HG02840 (cell line): Measurements from ENCODE around the gene KBTBD12.
"Not testable (repeated sequence)": the region's sequence is repeated elsewhere in the genome, so short reads cannot be mapped to it uniquely, and the experiment has no call there.

ENCODE experiments used
- ATAC-seq: cut with Tn5 transposase; IDR thresholded peaks from one replicate; pipeline ENCODE4 v1.9.1; 2021; ENCODE audit warnings: mild to moderate bottlenecking, moderate library complexity, moderate number of reproducible peaks; ENCODE audit not compliant: unreplicated experiment, low FRiP score

KBTBD12 gene, protein sequence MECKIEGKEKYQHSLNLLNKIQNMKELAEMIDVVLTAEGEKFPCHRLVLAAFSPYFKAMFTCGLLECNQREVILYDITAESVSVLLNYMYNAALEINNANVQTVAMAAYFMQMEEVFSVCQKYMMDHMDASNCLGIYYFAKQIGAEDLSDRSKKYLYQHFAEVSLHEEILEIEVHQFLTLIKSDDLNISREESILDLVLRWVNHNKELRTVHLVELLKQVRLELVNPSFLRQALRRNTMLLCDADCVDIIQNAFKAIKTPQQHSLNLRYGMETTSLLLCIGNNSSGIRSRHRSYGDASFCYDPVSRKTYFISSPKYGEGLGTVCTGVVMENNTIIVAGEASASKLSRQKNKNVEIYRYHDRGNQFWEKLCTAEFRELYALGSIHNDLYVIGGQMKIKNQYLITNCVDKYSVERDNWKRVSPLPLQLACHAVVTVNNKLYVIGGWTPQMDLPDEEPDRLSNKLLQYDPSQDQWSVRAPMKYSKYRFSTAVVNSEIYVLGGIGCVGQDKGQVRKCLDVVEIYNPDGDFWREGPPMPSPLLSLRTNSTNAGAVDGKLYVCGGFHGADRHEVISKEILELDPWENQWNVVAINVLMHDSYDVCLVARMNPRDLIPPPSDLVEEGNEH

DNA sequence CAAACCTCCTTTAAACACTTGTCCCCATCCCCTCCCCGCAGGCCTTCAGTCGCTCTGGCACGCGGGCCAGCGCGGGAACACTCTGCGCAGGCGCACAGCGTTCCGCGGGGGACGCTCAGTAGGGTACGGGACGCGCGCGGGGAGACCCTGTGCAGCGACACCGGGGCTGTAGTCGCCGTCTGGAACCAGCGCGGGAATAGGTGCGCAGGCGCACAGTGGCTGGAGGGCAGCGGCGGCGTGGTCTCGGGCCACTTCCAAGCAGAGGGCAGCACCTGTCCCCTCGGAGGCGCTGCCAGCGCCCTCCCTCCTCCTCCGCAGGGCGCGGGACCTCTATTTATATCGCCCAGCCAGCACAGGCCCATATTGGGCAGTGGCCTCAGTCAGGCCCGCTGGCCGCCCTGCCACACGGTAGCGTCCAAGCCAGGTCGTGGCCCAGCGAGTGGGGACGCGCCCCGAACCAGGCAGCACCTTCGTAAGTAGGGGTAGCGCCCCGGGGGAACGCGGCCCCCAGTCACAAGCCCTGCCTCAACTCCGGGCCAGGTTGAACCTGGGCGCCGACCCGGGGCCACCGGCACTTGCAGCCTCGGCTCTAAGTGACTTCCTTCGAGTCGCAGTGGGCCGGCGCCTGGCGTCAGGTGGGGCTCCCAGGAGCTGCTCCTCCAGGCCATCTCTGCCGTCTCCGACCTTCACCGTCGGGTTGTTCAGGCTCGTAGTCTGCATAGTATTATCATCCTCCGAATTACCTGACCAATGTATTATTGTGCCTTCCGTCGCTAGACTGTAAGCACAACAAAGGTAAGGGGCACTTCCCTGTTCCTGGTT is at the start of gene KBTBD12:
Gene KBTBD12 (plus strand): TSS at position 118 of the 822 bp plus-strand sequence. CDS start 7,830 bp downstream, outside the sequence.
- ATAC-seq, result no peak

DNA sequence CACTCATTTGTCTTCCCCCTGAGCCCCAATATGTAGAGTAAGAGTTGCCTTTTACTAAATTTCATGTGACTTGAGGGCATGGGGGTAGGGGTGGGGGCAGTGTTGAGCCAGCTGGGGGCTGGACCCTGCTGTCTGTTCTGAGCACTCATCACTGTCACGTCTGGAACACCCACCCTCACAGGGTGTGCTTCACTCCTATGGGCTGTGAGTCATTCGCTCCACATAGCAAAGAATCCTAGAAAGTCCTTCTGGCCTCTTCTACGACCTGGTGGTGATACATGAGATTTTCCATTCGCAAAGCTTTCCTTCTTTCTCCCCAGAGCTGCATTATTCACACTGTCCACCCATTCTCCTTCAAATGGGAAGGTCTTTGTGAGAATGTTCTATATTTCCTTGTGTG is 49.1 kb upstream of the KBTBD12 start:
- no peak for ATAC-seq

DNA sequence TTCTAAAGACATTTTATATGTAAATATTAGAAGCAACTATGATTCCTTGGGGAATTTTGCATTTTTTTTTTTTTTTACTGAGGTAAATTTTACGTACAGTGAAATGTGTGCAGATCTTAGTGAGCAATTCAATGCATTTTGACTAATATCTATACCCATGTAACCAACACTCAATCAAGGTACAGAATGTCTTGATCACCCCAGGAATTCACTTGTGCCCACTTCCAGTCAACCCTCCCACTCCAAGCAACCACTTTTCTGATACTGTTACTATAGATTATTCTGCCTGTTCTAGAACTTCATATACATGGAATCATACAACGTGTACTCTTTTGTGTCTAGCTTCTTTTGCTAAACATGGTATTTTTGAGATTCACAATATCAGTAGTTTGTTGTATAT is 47.6 kb upstream of the KBTBD12 start:
- ATAC-seq, result no peak

DNA sequence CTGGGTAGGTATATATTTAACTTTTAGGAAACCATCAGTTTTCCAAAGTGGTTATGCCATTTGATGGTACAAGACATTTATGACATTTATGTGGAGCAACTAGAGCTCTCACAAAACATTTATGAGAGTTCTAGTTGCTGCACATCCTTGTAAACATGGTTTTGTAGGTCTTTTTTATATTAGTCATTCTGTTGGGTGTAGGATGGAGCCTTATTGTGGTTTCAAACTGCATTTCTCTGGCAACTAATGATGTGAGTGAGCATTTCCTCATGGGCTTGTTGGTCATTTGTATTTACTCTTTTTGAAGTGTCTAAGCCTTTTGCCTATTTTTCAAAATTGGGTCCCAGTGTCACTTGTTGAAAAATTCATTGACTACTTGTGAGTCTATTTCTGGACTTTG is 47.0 kb upstream of the KBTBD12 start:
- ATAC-seq, result no peak

DNA sequence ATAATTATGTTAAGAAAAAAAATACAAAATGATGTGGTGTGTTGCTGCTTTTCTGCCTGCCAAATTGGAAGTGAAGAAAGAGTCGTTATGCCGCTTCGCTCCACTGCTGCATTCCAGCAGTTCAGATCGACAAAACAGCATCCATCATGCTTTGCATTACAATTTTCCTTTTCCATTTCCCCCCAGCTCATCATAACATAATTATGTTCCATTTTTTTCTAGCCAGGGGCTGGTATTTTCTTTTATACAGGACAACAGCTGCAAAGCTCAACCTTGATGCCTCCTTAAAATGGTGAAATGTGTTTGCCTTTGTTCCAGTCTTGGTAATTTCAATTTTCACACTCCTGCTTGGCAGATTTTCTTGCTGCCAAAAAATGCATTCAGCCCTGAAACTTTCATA is 44.9 kb upstream of the KBTBD12 start:
- no peak for ATAC-seq

DNA sequence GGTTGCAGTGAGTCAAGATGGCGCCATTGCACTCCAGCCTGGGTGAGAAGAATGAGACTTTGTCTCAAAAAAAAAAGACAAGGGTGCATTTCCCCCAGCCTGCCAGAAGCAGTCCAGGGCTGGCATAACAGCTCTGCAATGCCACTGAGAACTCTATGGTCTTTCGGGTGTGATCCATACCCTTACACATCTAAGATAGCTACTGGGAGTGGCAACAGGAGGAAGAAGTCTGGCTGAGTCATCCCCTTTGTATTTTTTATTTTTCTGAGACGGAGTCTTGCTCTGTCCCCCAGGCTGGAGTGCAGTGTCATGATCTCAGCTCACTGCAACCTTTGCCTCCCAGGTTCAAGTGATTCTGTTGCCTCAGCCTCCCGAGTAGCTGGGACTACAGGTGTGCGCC is 40.9 kb upstream of the KBTBD12 start:
- ATAC-seq, result not testable (repeated sequence)

DNA sequence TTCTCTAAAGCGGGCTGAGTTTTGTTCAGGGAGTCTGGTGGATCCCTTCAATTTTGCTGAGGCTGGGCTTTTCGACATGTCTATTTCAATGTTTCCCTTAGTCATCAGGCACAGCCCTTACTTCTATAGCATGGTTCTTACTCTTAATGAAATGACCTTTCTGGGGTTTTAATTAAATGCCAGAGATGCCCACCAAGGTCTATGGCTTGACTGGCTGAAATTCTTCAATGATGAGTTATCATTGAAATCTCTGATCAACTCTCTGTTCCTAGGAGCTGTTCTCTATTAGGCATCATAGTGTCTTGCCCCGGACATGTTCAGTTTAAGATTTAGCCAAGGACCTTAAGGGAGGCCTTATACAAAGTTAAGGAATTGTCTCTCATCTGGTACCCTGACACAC is 33.4 kb upstream of the KBTBD12 start:
- ATAC-seq, result no peak

DNA sequence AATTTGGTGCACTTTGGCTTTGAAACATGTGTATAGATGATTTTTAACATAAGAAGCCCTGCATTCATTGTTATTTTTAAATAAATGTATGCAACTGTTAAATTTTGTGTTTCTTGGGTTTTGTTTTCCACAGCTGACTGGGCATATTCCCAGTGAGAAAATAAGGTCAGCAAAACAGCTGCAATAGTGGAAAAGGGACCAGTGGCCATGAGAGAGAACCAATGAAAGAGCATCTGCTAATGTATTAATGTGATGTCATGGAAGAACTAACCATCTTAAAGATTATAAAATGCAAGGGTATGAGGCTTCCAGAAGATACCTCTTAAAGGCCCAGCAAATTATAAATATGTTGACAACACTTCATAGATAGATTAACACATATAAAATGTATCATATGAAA is 31.0 kb upstream of the KBTBD12 start:
- no peak for ATAC-seq

DNA sequence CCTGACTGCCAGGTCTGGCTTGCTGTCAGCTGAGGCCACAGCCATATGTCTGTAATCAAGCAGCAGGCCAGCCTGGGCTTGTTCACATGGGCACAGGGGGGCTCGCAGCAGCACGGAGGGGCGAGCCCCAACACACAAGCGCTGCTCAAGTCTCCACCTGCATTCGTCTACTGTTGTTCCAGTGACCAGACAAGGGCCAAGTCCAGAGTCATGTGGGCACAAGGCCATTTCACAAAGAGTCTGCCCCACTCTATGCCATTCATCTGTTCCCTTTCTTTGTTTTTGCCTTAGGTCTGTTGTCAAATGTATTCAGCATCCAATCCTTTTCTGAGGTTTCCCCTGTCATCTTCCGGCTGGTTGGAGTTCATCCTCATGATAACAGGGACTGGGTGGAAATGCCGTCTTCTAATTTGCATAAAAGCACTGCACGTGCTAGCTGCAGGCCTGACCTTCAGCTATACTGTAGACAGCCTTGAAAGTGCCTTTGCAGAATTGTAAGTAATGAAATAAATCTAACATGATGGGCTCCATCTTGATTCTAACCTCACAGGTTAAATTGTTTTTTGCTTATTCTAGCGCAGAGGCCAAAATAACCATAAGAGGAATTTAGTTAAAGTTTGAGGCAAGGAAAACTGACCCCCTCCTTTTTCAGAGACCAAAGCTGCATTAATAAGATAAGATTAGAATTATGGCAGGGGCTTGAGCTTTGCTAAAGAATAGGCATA is 28.6 kb upstream of the KBTBD12 start:
- no peak for ATAC-seq

DNA sequence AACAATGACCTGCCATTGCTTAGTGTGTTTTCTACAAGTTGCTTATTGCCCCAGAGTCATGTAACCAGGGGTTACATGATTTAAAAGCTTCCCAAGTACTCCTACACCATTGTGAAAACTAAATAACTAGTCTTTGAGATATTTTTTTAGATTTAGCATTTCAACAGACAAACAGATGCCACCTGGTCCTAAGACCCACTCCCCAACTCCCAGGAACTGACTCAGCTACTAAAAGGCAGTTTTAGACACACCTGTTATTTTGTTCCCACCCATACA is 28.1 kb upstream of the KBTBD12 start:
- no peak for ATAC-seq

DNA sequence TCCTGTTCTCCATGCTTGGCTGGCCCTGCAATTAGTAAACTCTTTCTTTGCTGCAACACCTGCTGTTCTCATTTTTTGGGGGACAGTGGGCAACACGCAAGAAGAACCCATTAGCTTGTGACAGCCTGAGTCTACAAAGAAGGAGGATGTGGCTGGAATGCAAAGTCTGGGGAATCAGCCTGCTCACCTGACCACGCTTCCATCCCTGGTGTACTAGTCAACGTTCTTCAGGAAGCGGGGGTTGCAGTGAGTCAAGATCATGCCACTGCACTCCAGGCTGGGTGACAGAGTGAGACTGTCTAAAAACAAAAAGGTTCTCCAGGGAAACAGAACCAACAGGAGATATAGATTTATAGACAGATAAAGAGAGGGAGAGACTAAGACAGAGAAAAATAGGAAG is 27.7 kb upstream of the KBTBD12 start:
- ATAC-seq, result no peak

DNA sequence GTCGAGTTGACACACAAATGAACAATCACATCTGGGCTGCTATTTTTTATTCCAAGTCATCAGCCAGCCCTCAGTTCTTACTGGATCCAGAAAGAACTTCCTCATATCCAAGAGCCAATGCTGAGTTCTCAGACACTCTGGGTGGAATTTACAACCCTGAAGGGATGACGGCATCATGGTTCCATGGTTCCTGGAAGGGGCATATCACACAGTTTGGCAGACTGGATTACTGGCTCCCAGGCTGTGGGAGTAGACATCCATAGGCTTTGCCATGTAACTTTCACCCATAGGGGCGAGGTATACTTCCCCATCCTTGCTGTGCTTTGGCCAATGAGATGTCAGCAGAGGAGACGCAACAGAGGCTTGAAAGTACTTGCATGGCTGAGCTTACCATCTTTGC is 26.9 kb upstream of the KBTBD12 start:
- ATAC-seq, result no peak

DNA sequence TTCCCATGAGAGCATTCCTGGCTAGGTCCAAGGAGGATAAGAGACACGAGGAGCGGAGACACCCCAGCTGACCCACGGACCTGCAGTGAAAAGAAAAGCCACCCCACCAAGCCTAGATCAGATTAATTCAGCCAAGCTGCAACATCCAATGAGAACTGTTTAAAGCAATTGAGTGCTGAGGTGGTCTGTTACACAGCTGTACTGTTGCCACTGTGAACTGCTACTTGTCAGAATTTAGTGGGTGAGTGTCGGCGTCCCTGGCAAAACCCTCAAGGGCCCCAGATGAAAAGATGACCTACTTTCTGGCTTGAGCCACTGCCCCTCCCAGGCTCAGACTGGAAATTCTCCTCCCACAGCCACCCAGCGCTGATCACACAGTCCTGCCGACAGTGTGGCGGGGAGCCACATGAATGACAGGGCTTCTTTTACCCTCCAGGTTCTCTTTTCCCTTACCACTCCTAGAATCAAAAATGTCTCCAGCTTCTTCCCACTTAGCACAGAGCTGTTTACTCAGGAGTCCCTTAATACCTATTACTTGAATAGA is 26.4 kb upstream of the KBTBD12 start:
- no peak for ATAC-seq

DNA sequence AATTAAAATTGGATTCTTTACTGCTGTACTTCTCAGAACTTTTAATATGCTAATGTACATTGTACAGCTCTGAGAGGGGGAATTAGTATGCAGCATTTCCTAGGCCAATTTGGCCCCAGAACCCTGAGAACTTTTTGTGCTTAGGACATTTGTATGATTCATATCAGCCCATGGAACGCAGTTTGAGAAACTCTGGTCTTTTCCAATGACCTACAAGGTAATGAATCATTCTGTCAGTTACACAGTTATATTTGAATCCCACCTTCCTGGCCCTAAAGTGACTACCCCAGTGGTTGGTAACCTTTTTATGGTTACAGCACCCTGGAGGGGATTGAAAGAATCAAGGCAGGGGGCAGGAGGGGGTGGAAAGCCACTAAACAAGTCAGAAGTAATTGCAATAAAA is 25.6 kb upstream of the KBTBD12 start:
- no peak for ATAC-seq

DNA sequence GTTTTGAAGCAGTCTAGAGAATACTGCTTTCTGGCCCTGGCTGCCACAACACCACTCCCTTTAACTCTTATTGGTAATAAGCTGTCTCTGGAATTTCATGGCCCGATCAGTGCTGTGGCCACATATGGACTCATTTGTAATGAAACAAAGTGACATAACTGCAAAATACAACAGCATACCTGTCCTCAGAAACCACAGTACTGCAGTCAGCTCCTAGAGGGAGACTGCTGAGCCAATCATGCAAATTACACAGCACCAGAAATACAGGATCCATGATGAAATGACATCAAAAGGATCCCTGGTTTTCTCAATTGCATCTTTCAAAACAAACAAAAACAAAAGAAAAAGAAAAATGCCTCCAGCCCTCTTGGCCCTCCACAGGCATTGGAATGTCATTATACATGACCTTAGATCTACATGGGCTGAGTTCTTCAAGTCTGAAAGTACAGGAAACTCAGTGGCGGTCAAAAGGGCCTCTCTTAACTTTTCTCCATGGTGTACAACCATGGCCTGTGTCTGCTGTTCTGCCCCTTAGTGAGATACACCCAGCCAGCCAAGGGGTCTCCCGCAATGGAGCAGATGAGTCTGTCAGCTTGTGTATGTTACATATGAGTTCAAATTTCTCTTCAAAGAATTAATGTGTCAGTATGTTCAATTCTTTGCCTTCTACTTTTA is 24.9 kb upstream of the KBTBD12 start:
- ATAC-seq, result no peak

DNA sequence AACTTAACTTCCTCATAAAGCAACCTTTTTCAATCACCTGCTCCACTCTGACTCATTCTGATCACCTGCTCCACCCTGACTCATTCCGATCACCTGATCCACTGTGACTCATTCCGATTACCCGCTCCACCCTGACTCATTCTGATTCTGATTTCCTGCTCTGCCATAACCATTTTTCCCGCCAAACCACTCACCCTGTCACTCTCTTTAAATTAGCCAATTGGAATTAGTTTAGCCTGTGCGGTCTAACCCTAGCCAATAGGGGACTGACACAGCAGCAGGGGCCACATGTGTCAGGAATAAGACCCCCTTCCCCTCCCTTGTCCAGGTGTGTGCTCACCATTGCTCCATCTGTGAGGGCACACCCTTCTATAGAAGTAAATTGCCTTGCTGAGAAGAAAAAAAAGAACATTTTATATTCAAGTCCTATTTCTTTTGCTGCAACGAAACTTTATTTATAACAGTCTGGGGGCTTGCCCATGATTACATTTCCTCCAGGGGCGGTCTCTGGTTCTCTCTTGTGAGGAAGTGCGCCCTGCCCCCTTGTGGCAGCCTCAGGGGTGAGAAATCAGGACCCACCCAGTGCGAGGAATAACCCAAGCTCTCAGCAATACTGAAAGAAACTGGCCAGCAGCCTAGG is 24.3 kb upstream of the KBTBD12 start:
- ATAC-seq, result not testable (repeated sequence)

DNA sequence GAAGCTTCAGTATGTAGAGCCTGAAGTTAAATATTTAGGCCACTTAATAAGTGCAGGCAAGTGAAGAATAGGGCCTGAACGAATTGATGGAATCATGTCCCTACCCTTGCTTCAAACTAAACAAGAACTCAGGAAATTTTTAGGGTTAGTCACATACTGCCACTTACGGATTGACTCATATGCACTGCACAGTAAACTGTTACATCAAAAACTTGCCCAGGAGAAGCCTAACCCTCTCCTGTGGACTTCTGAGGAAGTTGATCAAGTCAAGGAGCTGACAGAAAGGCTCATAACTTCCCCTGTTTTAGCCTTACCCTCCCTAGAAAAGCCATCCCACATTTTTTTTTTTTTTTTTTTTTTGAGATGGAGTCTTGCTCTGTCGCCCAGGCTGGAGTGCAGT is 20.6 kb upstream of the KBTBD12 start:
- no peak for ATAC-seq

DNA sequence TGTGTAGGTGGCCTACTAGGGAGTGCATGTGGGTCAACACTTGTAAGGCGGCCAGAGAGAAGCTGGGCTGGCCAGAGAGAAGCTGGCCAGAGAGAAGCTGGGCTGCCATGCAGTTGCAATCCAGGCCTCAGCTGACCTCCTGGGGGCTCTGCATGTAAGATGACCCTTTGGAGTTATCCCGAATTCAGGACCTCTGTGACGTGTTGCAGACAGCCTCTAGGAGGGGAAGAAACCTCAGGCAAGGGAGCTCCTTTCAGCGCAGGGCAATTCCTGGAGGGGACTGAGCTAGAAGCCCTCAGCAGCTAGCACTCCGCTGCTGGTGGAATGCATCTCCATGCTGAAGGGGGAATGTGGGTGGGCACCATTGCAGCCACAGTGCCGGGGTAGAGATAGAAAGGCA is 15.8 kb upstream of the KBTBD12 start:
- ATAC-seq, result no peak

DNA sequence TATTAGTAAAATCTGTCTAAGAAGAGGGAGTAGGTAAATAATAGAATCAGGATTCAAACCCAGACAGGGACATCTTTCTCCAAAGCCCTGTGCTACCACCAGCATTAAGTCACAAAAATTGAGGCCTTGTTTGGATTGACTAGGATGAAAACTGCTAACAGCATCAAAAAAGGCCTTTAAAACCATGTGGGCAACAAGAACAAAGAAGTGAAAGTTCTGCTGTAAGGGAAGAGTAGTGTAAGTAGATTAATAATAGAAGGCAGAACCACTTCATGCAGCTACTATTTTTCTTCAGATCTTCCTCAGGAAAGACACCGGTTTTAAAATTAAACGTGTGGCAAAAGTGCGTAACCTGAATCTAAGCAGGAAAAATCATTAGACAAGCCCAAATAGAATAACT is 15.3 kb upstream of the KBTBD12 start:
- no peak for ATAC-seq

DNA sequence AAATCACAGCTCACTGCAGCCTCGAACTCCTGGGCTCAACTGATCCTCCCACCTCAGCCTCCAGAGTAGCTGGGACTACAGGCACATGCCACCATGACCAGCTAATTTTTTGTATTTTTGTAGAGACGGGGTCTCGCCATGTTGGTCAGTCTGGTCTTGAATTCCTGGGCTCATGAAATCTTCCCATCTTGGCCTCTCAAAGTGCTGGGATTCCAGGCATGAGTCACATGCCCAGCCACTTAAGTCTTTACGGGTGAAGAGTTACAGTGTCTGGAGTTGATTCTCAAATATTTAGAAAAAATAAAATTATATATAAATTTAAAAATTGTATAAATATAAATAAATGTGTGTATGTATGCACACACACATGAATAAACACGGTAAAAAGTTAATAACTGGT is 14.5 kb upstream of the KBTBD12 start:
- no peak for ATAC-seq
